ENCODE measurements around the gene PDE5A. TPM values are rescaled to one million over a fixed set of nuclear protein-coding genes. Genes with fewer than 3 reads are reported as not detected.

Gene PDE5A
- 101 TPM for total RNA-seq

DNA sequence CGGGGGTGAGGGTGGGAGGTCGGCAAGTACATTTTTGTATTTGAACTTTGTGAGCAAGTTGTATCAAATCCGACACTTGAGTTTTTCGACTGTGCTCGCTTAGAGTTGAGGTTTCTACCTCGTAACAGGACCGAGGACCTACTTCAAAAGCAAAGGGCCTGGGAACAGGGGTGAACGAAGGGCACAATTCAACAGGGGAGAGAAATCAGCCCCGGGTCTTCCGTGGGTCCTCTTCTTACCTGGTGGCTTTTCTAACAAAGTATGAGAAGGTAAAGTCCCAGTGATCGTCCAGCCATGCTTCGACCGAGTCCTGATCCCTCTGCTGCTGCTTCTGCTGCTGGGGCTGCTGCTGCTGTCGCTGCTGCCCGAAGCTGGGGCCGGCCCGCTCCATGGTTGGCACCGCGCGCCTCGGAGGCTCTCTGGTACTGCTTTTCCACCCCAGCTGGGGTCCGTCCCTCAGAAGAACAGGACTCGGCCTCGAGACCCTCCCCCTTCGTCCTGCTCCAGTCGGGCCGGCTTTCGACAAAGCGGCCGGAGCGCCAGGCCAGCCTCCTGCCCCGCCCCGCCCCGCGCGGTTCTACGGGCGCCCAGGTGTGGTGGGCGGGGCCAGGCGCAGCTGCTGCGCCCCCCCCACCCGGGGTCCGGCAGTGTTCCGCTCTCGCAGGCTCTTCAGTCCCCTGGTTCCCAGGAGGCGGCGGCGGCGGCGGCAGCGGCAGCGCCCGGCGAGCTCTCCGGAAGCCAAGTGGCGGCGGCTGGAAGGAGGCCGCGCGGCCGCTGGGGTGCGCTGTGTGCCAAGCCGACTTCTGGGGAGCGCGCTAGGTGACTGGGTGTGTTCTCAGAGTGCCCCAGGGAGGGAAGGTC is at the start of gene PDE5A:
Gene PDE5A, minus strand, starts transcription at position 524 of the 861 bp plus-strand sequence. Its CDS starts 133 bp downstream, at position 391.

